HG03565 (cell line): ENCODE data around the gene VPS13D.

Experiments
- ATAC-seq: cut with Tn5 transposase; IDR thresholded peaks from one replicate; pipeline ENCODE4 v1.9.1; 2021; ENCODE audit warnings: mild to moderate bottlenecking, moderate library complexity; ENCODE audit not compliant: unreplicated experiment

Gene VPS13D

GRCh38 chr1:12547586-12548225 is 317.9 kb downstream of the VPS13D start:
- no peak for ATAC-seq

- ATAC-seq, result no peak
Observed at GRCh38 chr1:12548279-12548972, 318.6 kb downstream of the VPS13D start.

- no peak for ATAC-seq
Observed at GRCh38 chr1:12548973-12549459, 319.2 kb downstream of the VPS13D start.

GRCh38 chr1:12549460-12550349 is 319.9 kb downstream of the VPS13D start:
- ATAC-seq, result no peak

GRCh38 chr1:12551584-12551983 is 321.8 kb downstream of the VPS13D start:
- ATAC-seq, result no peak

- ATAC-seq, result no peak
Observed at GRCh38 chr1:12552111-12552888, 322.5 kb downstream of the VPS13D start.

GRCh38 chr1:12552951-12553921 is 323.4 kb downstream of the VPS13D start:
- ATAC-seq, result no peak

GRCh38 chr1:12553963-12554362 is 324.1 kb downstream of the VPS13D start:
- no peak for ATAC-seq

- no peak for ATAC-seq
Observed at GRCh38 chr1:12554521-12555305, 324.9 kb downstream of the VPS13D start.

GRCh38 chr1:12555411-12556367 is 325.9 kb downstream of the VPS13D start:
- no peak for ATAC-seq

- ATAC-seq, result no peak
Observed at GRCh38 chr1:12556368-12556930, 326.6 kb downstream of the VPS13D start.

- ATAC-seq, result no peak
Observed at GRCh38 chr1:12556957-12557935, 327.4 kb downstream of the VPS13D start.

- no peak for ATAC-seq
Observed at GRCh38 chr1:12561121-12561520, 331.3 kb downstream of the VPS13D start.
